ENCODE results near the gene STIL.
"Not testable (repeated sequence)": the region's sequence is repeated elsewhere in the genome, so short reads cannot be mapped to it uniquely, and the experiment has no call there.

Gene STIL

DNA sequence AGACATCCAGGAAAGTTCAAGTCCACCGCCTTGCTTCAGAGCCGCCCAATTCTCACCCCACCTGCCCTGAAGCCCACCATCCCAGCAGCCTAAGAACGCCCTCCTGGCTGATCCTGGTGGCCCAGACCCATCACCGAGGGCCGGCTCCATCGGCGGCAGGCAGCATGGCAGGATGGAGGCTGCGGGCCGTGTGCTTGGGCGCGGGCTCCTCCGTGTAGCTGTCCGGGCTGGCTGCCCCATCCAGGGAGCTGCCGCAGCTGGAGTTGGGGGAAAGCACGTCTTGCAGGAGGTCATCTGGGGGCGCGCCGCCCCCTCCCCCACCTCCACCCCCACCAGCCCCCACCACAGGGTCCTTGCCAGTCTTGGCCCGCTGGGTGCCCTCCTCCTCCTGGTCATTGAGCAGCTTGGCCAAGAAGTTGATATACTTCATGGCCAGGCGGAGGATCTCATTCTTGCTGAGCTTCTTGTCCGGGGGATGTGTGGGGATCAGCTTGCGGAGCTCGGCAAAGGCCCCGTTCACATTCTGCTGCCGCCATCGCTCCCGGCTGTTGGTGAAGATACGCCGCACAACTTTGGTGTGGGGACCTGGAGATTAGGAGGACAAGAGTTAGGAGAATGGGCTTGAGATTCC, 94.2 kb downstream of the STIL start:
- DNase-seq (ENCODE audit: low read depth in 2 of 2), result no peak

DNA sequence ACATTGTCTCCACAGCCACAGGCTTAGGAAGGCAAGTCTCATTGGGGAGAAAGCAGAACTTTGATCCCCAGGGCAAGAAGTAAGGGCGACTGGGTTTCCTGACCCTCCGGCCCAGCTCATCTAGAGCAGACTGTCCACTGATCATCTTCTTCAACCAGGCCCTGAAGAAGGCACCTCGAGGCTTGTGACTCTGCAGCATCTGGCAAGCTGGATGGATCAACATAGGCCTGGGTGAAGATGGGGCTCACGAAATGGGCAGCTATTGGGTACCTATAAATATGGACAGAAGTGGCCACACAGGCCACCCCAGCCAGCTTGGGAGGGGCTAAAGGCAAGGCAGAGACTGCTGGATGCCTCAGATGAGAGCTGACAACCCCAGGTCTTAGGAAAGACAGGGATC, 94.9 kb downstream of the STIL start:
- no peak for DNase-seq (ENCODE audit: low read depth in 2 of 2)

DNA sequence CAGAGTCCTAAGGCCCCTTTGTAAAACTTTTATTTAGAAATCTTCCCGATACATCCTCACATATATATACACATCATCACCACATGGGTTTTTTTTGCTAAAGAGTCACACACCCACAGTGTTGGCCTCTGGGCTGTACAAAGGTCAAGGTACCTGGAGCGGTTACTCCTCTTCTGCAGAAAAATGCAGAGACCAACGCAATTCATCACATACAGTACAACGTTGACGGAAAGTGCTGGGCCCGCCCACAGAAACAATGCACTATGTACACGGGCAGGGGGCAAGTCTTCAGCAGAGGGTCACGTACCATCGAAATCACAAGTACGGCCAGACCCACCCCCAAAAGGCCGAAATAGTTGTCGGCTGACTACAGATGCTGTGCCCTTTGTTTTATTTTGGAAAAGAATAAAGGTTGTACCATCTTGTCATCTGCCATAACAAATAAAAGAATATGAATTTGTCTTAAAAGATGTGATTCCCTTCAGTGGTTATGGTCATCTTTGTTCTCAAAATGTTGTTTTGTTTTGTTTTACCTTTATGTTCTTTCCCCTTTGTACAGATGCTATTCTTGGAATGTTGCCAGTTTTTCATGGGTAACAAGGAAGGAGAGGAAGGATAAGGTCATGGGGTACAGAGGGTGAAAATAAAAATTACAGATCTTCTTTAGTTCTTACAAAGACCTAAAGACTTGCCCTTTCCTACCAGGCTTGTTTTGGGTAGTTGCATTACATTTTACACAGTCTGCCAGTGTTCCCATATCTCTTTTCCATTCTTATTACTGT, 97.5 kb downstream of the STIL start:
- no peak for DNase-seq (ENCODE audit: low read depth in 2 of 2)

DNA sequence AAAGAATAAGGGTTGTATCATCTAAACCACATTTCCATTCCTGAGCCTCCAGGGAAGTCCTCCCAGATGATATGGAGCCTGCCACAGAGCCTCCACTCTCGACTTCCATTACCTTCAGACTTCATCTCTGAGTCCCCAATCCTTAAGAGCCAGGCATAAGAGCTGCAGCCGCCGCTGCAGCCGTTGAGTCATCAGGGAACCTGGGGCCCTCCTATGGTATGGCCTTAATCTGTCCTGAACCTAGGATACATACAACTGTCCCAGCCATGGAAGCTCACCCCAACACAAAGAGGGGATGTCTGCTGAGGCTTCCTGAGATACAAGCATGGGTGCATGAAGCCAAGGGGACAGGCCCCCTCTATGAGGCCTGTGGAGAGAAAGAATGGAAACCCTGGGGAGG, 98.2 kb downstream of the STIL start:
- no peak for DNase-seq (ENCODE audit: low read depth in 2 of 2)

DNA sequence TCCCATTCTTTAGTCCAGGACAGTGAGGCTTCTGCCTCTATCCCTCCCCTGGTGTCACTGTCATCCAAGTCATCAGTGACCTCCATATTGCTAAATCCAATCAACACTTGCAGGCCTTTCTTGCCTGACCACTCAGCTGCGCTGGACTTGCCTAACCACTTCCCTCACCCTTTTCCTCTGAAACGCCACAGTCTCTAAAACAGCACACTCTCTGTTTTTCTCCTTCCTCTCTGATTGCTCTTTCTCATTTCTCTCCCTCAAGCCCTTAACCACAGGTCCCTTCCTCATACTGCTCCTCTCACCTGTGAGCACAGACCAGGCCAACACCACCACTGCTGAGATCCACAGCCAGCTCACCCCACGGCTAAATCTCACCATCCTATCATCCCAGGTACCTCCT, 99.4 kb downstream of the STIL start:
- no peak for DNase-seq (ENCODE audit: low read depth in 2 of 2)

DNA sequence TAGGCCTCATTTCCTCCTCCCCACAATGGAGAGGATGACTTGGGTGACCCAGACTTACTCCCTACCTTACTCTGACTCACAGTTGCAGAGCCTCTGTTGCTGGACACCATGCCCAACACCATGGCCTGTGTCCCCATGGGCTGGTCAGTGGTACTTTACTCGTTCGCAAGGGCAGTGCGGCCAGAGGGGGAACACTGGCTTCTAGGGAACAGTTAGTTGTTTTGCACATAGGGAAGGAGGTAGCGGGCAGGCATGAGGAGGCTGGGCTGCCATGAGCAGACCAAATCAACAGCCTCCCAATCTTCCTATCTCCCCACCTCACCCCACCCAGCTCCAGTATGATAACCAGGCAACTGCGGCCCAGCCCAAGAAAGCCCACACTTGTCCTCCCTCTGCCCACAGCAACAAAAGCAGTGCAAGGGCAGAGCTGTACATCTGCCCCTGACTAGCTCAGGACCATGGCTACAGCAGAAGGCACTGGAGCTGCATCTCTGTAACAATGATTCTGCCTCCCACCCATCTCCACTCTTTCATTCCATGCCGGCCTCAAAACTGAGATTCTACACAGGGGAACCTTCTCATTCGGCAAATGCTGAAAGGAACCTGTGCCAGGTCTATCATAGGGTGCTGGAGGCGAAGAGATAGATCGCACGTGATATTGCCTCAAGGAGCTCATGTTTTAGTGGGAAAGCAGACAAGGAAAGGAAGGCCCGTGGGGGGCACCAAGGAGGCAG, 100.5 kb downstream of the STIL start:
- no peak for DNase-seq (ENCODE audit: low read depth in 2 of 2)

DNA sequence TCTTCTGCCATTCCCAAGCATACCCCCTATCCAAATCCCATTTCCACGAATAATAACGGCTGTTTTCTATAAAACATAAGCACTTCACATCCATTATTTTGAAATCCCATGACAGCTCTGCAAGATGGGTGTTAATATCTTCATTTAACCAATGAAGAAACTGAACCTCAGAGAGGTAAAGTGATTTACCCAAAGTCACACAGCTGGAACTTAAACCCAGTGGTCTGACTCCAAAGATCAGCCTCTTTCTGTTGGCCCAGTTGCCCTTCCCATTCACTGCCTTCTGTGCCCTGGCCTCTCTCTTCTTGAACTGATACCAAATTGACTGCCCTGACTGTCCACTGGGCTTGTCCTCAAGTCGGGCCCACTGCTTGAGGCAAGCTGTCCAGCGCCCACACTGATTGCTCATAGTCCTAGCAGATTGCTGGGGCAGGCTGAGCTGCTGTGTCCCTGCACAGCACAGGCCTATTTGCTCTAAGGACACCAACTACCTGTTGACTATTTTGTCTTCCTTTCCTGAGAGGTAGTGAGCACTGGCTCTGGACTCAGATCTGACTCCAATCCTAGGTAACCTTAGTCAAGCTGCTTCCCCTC, 101.2 kb downstream of the STIL start:
- DNase-seq (ENCODE audit: low read depth in 2 of 2), result no peak

DNA sequence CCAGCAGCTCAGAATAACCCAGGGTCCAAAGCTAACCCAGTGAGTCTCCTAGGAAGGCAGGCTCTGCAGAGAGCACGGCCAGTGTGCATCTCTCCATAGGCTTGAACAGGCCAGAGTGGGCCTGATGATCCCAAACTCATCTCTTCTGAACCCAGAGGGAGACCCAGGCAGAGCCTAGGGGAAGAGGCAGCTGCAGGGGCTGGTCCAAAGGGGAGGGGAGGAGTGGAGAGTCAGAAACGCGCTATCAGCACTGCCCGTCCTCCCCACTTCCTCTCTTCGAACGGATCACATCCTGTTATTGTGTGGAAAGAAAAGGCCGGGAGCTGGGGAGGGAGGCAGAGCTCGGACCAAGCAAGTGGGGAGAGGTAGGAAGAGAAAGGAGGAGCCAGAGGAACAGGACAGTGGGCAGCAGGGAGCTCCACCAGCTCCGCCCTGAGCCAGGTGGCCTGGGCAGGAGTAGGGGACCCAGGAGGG, 102.1 kb downstream of the STIL start:
- DNase-seq (ENCODE audit: low read depth in 2 of 2), result no peak

DNA sequence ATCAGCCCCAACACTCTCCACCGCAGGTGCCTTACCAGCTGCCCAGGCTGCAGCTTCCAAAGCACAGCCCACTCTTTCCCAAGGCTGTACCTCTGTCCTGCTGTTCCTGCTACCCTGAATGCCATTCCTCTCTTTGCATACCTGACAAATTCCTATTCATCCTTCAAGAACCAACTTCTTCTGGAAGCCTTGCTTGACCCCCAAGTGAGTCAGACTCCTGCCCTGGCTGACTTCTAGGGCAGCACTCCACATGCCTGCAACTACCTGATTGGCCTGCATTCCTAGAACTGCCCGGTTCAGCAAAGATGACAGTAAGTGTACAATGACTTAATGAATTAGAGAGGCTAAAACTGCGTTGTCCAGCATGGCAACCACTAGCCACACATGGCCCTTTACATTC, 103.3 kb downstream of the STIL start:
- no peak for DNase-seq (ENCODE audit: low read depth in 2 of 2)

DNA sequence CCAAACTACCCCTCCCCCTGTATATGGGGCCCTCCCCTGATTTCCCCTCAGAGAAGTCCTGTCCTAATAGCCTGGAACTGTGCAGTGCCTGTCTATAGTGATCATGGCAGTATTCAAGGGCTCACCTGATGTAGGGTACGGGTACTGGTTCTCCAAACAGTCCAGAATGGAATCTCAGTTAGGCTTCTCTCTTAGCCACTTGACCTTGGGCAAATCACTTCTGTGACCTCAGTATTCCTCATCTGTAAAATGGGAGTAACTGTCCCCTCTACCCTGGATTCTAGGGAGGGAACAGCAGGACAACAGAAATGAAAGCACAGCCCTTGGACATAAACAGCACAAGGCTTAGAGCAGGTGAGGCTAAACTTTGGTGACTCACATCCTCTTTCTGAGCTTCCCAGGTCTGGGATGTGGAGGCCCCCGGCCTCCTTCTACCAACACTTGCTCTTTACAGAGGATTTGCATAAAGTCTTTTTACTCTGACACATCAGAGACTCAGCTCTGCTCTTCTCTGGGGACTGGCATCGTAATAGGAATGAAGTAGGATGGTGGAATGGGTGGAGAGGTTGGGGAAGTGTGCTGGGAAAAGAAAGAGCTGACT, 104.1 kb downstream of the STIL start:
- no peak for DNase-seq (ENCODE audit: low read depth in 2 of 2)

DNA sequence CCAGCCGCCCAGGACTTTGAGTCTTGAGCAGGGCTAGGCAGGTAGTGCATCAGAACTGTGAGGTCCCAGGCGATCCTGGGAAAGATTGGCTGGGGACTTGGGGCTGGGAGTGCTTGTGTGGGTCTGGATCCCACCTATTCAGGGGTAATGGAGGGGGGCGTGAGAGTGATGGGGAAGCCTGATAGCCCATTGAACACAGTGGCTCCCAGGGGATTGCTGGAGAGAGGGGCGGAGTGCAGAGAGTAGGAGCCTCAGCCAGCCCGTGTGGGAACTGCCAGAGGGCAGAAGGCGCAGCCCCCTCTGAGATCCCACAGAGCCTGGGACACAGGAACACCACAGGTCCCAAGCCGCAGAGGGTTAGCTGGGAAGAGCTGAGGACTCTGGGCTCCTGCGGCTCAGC, 104.9 kb downstream of the STIL start:
- DNase-seq (ENCODE audit: low read depth in 2 of 2), result no peak

DNA sequence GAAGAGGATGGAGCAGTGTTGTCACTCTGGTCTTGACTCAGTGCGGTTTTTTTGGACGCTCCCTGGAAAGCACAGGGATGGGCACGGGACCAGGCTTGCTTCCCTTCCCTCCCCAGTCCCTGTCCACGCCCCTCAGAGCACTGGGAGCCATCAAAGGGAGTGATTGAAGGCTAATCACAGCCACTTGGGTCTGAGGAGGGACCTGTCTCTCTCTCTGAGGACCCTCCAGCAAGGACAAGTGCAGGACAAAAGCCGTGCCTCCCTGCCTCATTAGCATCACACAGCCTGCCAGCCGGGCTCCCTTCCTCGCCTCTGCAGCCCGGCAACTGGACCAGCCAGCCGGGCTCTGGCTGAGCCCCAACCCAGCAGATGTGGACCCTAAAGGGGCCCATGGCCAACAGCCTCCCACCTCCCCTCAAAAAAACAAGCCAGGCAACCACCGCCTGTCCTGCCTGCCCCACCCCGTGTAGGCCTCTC, 105.5 kb downstream of the STIL start:
- no peak for DNase-seq (ENCODE audit: low read depth in 2 of 2)

DNA sequence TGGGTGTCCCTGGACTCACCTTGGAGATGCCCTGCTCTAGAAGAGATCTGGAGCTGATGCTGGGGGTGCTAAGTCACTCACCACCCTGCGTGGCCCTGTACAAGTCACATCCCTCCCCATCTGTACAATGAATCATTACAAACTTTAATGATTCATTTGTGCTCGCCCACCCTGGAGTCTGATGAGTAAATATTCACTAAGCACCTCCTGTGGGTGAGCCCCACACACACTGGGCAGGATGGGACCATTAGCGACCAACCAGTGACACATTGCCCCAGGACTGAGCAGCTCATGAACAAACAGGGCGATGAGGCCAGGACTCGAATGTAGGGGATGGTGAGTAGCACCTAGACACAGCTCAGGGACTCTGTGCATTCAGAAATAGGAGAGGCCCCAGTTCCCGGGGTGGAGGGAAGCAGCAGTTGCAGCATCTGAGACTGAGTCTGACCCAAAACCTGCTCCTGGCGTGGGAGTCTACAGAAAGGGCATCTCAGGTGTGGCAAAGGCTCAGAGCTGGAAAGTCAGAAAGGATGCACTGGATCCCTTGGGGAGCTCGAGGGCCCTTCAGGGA, 106.1 kb downstream of the STIL start:
- no peak for DNase-seq (ENCODE audit: low read depth in 2 of 2)

DNA sequence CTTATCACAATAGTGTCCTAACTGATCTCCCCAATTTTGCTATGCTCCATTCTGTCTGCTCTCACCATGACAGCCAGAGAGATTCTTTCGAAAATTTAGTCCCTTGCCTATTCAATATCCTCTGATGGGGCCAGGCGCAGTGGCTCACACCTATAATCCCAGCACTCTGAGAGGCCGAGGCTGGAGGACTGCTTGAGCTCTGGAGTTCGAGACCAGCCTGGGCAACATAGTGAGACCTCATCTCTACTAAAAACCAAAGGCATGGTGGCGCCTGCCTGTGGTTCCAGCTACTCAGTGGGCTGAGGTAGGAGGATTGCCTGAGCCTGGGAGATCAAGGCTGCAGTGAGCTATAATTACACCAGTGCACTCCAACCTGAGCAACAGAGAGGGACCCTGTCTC, 108.0 kb downstream of the STIL start:
- no peak for DNase-seq (ENCODE audit: low read depth in 2 of 2)

DNA sequence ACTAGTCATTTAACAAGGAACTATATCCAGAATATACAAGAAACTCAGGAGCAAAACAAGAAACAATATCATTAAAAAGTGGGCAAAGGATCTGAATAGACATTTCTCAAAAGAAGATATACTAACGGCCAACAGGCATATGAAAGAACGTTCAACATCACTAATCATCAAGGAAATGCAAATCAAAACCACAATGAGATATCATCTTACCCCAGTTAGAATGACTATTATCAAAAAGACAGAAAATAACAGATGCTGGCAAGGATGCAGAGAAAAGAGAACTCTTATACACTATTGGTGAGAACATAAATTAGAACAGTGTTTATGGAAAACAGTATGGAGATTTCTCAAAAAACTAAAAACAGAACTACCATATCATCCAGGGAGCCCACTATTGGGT, 110.4 kb downstream of the STIL start:
- DNase-seq (ENCODE audit: low read depth in 2 of 2), result not testable (repeated sequence)

DNA sequence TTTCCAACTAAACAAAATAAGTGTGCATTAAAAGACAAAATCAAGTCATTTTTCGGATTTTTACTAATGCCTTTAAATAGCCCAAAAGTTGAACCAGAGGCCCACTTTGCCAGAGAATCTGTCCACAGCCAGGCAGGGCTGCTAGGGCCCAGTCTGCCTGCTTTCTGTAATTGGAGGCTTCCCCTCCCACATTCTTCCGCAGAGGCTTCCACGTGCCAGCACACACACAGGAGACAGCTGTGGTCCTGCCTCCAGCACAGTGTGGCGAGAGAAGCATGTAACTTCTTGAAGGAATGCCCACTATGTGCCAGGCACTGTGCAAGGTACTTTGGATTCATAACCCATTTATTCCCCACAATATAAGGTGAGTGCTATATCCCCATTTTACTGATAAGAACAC, 112.8 kb downstream of the STIL start:
- no peak for DNase-seq (ENCODE audit: low read depth in 2 of 2)

All from stimulated activated CD4-positive, alpha-beta T cell treated with anti-CD3 and anti-CD28 coated beads, Interleukin-1b, Interleukin-23, amount 100 ng/mL, for 4 hours (primary cell).